ENCODE results near the gene TJP3.

Gene TJP3

DNA sequence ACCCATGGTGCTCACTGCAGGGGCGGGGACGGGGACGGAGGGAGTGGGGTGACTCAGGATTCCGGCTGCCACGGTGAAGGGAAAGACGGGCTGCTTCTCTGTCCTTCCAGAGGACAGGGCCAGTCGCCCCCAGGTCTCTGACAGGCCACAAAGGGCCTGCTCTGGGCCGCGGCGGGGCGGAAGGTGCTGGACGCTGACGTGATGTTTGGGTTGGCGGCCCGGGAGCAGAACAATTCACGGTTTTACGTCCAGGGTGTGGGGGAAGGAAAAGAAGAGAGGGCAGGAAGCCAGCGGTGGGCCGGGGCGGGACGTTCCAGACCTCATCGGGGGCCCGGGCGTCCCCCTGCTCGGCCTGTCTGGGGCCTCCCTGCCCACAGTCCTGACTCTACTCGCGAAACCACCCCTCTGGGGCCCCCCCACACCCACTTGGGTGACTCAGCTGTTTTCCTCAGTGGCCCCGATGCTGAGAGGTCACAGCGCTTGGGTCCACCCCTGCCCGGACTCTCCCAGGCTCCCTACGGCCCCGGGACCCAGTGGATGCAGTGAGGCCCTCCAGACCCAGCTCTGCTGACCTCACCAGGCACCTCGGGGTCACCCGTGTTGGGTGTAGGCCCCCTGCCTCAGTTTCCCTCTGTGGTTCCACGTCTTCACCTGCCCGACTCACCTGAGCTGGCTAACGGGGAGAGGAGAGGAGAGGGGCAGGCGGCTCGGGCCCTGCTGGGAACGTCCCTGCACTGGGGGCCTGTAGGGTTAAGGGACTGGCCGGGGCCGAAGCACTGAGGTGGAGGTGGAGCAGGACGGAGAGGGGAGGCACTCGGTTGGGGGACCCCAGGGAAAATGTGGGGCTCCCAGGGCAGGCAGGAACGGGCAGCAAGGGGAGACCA lies 37.1 kb upstream of the TJP3 start:
- DNase-seq (peak; percentile 83), ATAC-seq (peak; percentile 67)

DNA sequence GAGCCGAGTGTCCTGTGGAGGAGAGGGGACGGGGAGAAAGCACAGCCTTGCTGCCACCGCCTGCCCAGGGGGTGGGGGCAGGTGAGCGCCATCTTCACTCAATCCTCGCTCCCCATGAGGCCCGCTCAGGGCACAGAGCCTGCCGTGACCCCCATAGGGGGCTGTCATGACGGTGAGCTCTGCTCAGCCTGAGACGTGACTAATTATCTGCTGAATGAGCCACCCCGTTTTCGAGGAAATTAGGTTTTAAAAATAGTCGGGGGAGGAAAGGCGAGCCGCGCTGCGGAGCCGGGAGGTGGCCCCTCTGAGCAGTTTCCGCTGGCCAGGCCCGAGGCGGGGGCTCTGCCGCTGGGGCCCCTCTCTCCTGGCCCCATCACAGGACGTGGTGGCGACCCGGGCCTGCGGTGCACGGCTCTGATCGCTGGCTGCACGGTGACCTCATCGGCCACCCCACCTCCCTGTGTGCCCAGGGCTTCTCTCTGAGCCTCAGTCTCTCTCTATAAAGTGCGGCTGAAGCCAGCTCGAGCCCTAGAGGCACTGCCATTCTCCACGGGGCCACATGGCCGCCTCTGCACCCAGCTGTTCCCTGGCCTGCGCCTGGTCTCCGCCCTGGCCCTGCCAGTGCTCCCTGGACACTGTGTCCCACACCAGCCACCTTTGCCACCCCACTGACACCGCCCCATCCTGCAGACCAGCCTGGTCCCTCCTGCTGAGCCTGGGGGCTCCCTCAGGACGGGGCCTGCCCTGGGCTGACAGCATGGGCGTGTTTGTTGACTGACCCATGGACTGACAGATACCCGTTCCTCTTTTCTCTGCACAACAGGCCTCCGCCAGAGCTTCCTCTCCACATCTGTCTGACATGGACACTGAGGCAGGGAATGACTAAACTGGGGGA lies 36.3 kb upstream of the TJP3 start:
- ATAC-seq (peak; percentile 83), DNase-seq (peak; percentile 71)

DNA sequence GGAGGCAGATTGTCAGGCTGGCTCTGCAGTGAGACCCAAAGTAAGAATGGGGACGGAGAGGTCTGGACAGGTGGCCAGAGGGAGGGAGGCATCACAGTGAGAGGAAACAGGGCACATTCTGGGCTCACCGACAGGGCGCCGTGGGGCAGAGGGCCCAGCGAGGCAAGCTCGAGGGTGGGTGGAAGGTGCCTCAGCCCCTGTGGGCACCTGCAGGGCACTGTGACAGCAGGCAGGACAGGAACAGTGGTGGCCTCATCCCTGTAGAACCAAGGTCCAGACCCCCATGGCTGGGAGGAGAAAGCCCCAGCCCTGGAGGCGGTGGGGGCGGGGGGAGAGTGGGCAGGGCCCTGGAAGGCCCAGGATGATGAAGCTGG lies 35.6 kb upstream of the TJP3 start:
- DNase-seq (no peak), ATAC-seq (no peak)

DNA sequence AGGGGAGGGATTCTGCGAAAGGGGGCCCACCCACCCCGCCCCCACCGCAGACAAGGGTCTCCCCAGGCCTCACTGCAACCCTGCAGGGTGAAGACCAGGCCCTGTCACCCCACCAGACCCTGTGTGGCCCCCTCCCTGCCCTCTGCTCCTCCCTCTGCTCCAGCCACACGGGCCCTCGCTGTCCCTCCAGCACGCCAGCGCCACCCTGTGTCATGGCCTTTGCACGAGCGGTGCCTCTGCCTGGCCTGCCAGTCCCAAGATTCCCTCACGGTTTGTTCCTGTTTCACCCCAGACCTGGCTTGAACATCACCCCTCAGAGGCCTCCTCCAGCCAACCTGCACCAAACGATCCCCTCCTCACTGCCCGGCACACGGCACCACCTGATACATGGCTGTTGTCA lies 35.2 kb upstream of the TJP3 start:
- no peak for ATAC-seq
- DNase-seq = no peak

DNA sequence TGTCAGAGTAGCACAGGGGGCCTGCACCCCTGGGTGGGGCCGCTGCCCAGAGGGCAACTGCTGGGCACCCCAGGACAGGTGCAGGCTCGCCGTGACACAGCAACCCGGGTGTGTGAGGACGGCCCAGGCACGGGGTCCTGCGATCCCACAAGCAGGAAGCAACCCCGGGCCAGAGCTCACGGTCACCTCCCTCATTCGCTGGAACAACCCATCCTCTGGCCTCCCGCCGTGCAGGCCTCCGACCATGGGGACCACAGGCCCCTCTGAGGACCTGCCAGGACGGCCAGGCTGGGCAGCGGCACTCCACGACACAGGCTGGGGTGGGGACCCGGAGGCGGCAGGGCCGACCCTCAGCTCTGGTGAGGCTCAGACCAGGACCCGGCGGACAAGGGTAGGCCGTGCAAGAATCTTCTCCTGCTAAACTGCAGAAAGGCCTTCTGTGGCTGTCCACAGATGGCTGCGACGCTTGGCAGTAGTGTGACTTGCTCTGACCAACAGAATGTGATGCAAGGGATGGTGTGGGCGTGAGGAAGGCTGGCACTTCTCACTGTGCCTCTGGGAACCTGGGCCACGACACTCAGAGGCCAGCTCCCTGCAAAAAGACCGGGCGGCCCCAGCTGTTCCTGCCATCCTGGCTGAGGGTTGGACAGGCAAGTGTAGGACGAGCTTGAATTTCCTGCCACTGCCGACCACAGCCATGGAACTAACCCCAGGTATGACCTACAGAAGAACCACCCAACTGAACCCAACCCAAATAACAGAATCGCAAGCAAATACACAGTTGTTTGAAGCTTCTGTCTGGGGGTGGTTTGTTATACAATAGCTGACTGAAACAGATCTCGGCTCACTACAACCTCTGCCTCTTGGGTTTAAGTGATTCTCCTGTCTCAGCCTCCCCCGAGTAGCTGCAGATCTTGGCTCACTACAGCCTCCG lies 34.4 kb upstream of the TJP3 start:
- DNase-seq = no peak
- ATAC-seq = no peak

DNA sequence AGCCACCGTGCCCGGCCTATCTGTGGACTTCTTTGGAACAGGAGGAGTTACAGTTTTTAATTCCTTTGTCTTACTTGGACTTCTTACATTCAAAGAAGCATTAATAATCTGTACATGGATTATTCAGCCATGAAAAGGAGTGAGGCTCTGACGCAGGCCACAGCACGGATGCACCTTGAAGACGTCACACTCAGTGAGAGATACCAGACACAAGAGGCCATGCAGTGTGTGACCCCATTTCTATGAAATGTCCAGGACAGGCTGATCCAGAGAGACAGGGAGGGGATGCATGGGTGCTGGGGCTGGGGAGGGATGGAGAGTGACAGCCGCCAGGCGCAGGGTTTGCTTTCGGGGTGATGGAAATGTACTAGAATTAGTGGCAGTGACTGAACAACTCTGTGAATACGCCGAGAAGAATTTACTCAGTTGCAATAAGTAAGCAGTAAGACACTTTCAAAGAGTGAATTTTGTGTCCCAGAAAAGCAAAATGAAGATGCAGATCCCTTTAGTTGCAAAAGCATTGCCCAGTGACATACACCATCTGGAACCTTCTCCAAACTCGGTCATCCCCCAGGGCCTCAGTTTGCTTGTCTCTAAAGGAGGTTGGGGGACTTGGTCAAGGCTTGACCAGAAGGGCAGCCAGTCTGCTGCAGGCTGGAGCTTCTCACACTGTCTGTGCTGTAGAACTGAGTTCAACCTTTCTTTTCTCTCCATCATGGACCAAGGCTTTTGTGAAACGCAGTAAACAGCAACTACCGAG lies 33.2 kb upstream of the TJP3 start:
- DNase-seq = no peak
- no peak for ATAC-seq

DNA sequence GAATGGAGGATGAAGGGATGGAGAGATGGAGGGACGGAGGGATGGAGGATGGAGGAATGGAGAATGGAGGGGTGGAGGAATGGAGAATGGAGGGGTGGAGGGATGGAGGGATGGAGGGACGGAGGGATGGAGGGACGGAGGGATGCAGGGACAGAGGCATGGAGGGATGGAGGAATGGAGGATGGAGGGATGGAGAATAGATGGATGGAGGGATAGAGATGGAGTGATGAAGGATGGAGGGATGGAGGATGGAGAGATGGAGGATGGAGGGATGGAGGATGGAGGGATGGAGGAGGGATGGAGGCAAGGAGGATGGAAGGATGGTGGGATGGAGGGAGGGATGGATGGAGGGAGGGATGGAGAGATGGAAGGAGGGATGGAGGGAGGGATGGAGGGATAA lies 30.0 kb upstream of the TJP3 start:
- DNase-seq (no peak), ATAC-seq (no peak)

DNA sequence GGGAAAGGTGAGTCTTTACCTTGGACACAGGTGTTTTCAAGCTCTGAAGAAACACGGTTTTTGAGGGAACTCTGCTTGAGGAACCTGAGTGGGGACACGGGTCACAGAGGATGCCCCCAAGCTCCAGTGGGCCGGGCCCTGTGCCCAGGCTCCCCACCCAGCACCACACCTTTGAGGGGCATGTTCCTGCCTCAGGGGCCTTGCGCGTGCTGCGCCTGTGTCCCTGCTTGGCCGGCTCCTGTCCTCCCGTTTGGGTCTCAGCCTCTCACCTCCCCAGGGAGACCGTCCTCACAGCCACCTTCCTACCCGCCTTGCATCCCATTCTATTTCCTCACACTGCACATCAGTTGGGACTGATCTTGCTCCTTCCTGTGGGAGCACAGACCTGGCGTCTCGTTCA lies 29.0 kb upstream of the TJP3 start:
- DNase-seq (no peak), ATAC-seq (peak; percentile 10)

DNA sequence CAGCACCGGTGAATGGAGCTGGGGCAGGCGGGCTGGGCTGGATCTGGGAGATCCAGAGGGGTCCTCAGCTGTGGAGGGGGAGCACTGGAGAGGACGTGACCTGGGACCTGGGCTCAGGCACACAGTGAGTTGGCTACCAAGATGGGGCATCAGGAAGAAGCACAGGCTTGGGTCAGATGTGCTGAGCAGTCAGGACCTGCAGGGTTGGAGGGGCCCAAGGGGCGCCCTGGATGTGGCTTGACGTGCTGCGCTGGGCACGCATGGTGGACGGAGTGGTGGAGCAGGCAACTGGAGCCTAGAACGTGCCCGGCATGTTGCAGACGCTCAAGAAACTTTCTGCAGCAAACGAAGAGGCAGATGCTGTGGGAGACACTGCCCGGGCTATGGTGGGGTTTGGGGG lies 28.6 kb upstream of the TJP3 start:
- DNase-seq (no peak), ATAC-seq (no peak)

DNA sequence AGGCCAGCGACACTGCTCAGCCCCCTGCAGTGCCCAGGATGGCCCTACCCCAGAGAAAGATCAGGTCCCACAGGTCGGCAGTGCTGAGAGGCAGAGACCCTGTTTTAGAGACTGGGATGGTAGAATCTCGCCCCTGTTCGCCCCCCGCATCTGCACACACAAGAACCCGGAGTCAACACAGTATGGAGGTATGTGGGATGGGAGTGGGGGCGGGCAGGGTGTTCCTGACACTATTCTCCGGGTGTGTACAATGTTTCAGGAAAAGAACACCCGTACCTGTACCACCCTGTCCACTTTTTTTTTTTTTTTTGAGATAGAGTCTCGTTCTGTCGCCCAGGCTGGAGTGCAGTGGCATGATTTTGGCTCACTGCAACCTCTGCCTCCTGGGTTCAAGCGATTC lies 27.2 kb upstream of the TJP3 start:
- DNase-seq = no peak
- no peak for ATAC-seq

DNA sequence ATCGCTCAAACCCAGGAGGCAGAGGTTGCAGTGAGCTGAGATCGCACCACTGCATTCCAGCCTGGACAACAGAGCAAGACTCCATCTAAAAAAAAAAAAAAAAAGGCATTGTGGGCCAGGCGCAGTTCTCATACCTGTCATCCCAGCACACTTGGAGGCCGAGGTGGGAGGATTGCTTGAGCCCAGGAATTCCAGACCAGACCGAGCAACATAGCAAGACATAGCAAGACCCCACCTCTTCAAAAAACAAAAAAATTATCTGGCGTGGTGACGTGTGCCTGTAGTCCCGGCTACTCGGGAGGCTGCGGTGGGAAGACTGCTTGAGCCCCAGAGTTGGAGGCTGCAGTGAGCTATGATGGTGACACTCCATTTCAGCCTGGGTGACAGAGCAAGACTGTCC lies 25.9 kb upstream of the TJP3 start:
- ATAC-seq = no peak
- DNase-seq = no peak

DNA sequence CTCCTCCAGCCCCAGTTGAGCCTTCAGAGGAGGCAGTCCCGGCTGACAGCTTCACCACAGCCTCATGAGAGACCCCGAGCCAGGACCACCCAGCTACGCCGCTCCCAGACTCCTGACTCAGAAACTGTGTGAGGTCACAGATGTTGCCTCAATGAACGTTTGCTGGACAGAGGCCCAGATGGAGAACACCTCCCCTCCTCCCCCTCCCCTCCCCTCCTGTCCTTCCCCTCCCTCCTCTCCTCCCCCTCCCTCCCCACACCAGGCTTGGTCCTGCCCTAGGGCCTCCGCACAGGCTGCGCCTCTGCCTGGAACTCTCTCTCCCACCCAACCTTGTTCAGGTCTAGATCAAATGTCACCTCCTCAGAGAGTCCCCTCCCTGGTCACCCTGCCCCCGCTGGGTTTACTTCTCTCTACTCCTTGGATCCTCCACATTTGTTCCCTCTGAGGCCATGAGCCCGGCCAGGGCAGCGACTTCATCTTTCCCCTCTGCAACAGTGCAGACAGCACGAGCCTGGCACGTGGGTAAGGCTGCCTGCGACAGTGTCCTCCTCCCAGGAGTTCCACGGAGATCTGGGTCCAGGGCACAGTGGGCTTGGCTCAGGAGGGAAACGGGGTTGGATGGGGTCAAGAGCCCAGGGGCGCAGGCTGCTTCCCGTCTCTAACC lies 25.3 kb upstream of the TJP3 start:
- no peak for ATAC-seq
- no peak for DNase-seq

DNA sequence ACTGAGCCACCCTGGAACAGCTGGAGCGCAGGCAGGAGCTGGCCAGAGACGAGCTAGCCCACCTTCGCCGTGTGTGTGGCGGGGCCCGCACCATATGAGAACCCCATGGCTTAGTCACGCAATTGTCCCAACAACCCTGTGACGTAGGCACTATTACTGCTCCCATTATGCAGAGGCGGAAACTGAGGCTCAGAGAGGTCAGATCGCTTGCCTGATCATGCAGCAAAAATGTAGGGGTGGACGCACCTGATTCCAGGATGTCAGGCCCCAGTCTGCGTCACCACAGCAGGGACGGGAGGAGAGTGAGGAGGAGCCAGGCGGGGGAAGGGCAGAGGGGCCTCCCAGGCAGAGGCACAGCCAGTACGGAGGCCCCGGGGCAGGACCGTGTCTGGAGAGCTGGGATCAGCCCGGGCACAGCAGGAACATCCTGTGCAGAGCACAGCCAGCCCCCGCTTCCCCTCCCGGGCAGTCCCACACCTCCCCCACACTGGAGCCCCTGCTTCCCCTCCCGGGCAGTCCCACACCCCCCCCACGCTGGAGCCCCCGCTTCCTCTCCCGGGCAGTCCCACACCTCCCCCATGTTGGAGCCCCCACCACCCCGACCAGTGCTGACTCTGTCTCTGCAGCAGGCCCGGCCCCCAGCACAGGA lies 24.7 kb upstream of the TJP3 start:
- ATAC-seq = no peak

DNA sequence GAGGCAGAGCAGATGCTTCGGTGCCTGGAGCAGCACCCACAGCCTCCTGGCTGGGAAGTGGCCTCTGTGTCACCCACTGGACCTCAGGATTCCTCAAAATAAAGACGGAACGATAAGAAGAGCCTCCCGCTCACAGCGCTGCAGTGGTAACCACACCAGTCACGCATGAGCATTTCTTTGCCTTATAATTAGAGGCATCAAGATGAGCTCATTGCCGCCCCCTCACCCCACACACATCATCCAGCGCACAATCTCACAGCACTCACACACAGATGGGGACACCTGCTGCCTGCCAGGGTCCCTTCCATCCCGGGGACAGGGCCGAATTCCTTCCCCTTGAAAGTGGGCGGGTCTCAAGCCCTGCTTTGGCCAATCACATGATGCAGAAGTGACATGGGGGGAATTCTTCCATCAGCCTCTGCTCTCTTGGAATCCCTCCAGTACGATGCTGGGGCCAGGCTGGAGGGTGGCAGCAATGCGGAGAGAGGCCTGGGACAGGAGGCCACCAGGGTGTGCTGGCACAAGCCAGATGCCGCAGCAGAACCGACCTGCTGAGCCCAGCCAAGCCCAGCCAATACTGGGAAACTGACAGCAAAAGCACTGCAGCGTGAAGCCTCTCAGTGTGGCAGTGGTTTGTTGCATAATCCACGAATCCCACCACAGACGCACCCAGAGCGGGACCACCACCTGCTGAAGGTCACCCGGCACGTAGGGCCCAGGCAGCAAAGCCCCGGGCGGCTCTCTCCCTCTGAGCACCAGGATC lies 23.9 kb upstream of the TJP3 start:
- ATAC-seq (peak; percentile 30), DNase-seq (no peak)

More for the DNA sequence above, 24.7 kb upstream of the TJP3 start:
- no peak for DNase-seq

DNA sequence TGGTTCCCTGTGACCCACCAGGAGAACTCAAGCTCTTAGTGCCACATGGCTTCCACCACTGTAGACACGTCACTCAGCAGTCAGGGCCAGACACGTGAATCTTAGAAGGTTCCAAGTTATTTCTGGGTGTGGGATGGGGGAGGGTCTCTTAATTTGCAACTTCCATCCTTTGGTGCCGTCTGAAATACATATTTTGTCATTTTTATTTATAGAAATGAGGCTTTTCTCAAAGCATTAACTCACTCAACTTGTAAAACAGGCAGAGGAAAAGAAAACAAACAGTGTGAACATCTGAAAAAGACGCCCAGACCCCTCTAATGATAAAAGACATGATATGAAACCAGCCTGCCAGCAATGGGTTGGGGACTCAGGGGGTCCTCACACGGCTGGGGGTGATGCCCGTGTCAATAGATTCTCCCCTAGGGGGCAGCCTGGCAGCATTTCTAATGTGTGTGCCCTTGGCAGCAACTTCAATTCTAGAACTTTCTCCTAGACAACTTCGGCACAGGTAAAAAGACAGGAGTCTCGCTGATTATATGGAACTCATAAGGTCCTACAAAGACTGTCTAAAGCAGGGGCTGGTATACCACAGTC lies 23.3 kb upstream of the TJP3 start:
- DNase-seq (no peak), ATAC-seq (no peak)

DNA sequence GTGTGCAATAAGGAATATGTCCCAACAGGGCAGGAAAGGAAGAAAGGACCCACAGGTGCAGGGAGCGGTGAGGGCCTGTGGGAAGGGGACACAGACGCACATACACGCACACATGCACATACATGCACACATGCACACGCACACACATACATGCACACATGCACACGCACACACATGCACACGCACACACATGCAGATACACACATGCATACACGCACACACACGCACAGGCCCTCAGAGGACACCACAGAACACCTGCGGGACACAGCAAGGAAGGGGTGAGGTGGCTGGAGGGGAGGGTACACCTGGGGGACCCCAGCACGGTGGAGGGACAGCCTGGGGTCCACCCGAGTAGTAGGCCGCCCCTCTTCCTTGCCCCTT lies 20.8 kb upstream of the TJP3 start:
- no peak for ATAC-seq
- no peak for DNase-seq

DNA sequence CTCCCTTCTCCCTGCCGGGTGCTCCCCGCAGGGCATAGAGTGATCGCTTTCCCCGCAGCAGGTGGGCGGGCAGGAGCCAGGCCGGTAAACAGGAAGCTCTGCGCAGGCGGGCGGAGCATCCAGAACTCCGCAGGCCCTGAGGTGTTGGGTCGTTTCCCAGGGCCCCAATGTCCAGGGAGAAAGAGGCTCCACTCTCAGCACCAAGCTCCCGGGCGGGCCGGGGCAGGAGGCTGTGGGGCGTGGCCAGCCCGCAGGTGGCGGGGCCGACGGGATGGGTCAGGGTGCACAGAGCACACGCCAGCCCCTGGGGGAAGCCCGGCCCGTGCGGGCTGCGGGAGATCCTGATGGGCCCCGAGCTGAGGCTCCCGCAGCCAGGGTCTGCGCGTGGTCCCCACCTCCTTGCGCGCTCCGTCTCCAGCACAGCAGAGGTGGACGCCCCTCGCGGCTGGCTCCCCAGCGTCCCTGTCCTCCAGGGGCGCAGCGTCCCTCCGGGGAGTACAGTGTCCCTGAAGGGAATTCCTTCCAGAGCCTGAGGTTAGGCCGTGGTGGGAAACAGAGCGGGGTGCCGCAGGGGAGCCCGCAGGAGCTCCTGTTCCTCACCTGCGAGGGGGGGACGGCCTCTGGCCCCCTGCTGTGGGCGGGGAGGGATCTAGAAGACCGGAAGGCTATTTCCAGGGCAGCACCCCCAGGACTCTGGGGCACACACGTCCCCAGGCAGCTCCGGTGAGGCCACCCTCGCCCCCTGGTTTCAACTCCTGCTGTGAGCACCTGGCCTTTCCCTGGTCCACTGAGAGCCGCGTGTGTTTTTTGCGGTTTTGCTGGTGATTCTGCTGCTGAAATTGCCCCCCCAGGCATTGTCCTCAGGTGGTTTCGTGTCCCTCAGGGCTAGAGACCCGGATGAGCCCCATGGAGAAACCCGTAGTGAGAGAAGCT lies 20.1 kb upstream of the TJP3 start:
- ATAC-seq (peak; percentile 17), DNase-seq (peak; percentile 49)

Measured in stimulated activated naive CD8-positive, alpha-beta T cell treated with anti-CD3 and anti-CD28 coated beads, Interleukin-15, Interleukin-2, amounts not matched to agents 100 U/mL and 50 U/mL, for 24 hours (primary cell).